WTC11 (cell line): Measurements from ENCODE around the gene BRD1. TPM values are rescaled to one million over a fixed set of nuclear protein-coding genes. Genes with fewer than 3 reads are reported as not detected.

Source experiments
- ATAC-seq: fragments of 200-7000 bp; cut with Tn5 transposase; 2 replicates; pipeline ENCODE4 v1.10.0; 2021; ENCODE audit warnings: mild to moderate bottlenecking, moderate library complexity
- CTCF ChIA-PET: fragments of 300-600 bp; sonication (Branson Sonifier 250); formaldehyde crosslinking; loops from one replicate; lab custom pipeline; 2021; ENCODE audit warnings: antibody characterized with exemption; lab: Charles Lee
- POLR2A ChIA-PET: fragments of 350-600 bp; sonication (Branson Sonifier 250); formaldehyde crosslinking; loops from one replicate; lab custom pipeline; 2021; ENCODE audit warnings: antibody characterized with exemption; lab: Charles Lee
- DNase-seq: peaks from one replicate; pipeline ENCODE4 v3.0.0; 2021; ENCODE audit warnings: low spot score
- H3K27ac Mint-ChIP-seq: 2 replicates; pipeline ENCODE4 v1.8.0; 2021; ENCODE audit warnings: mixed read lengths
- H3K27me3 Mint-ChIP-seq: 2 replicates; pipeline ENCODE4 v1.8.0; 2021; ENCODE audit warnings: low read depth, mild to moderate bottlenecking, moderate library complexity, mixed read lengths
- H3K36me3 Mint-ChIP-seq: 2 replicates; pipeline ENCODE4 v1.8.0; 2021; ENCODE audit warnings: mixed read lengths
- H3K4me1 Mint-ChIP-seq: 2 replicates; pipeline ENCODE4 v1.8.0; 2022; ENCODE audit warnings: mixed read lengths
- H3K4me3 Mint-ChIP-seq: 2 replicates; pipeline ENCODE4 v1.8.0; 2021; ENCODE audit warnings: mild to moderate bottlenecking, moderate library complexity, mixed read lengths
- H3K9me3 Mint-ChIP-seq: 2 replicates; pipeline ENCODE4 v1.8.0; 2021; ENCODE audit warnings: mixed read lengths
- AR ChIP-seq: fragments of 250-450 bp; sonication (Bioruptor Pico); IDR thresholded peaks from 2 replicates; pipeline ENCODE4 v1.9.0; 2021; ENCODE audit warnings: mild to moderate bottlenecking
- ARID4B ChIP-seq: sonication (generic); formaldehyde crosslinking; IDR thresholded peaks from 2 replicates; pipeline ENCODE4 v1.8.0; 2023; ENCODE audit warnings: missing genetic modification reagents, mild to moderate bottlenecking, borderline replicate concordance
- CBFB ChIP-seq: sonication (generic); formaldehyde crosslinking; IDR thresholded peaks from 2 replicates; pipeline ENCODE4 v1.8.1; 2022; ENCODE audit warnings: mild to moderate bottlenecking, low read depth, missing genetic modification reagents
- CTCF ChIP-seq: fragments of 200-600 bp; IDR thresholded peaks from 2 replicates; pipeline ENCODE4 v1.8.0; 2022; ENCODE audit warnings: antibody characterized with exemption
- FOXP4 ChIP-seq: sonication (generic); formaldehyde crosslinking; IDR thresholded peaks from 2 replicates; pipeline ENCODE4 v1.8.0; 2022; ENCODE audit warnings: mild to moderate bottlenecking, missing genetic modification reagents
- GABPB1 ChIP-seq: sonication (generic); formaldehyde crosslinking; IDR thresholded peaks from 2 replicates; pipeline ENCODE4 v1.8.1; 2023; ENCODE audit warnings: mild to moderate bottlenecking, missing genetic modification reagents
- GTF2I ChIP-seq: fragments of 250-450 bp; sonication (Bioruptor Pico); conservative IDR thresholded peaks from 2 replicates; pipeline ENCODE4 v1.4.0; 2021; ENCODE audit warnings: mild to moderate bottlenecking
- JUN ChIP-seq: sonication (generic); formaldehyde crosslinking; IDR thresholded peaks from 2 replicates; pipeline ENCODE4 v1.8.0; 2023; ENCODE audit warnings: mild to moderate bottlenecking, missing genetic modification reagents
- PREB ChIP-seq: sonication (generic); formaldehyde crosslinking; IDR thresholded peaks from 2 replicates; pipeline ENCODE4 v1.8.1; 2022; ENCODE audit warnings: mild to moderate bottlenecking, missing genetic modification reagents, moderate library complexity, borderline replicate concordance
- PRRX2 ChIP-seq: fragments of 250-450 bp; sonication (Bioruptor Pico); IDR thresholded peaks from 2 replicates; pipeline ENCODE4 v1.8.0; 2021; ENCODE audit warnings: mild to moderate bottlenecking
- RORB ChIP-seq: fragments of 250-450 bp; sonication (Bioruptor Pico); IDR thresholded peaks from 2 replicates; pipeline ENCODE4 v1.9.0; 2021; ENCODE audit warnings: mild to moderate bottlenecking
- SOX15 ChIP-seq: fragments of 250-450 bp; sonication (Bioruptor Pico); IDR thresholded peaks from 2 replicates; pipeline ENCODE4 v1.9.0; 2021; ENCODE audit warnings: mild to moderate bottlenecking
- TEAD4 ChIP-seq: sonication (generic); formaldehyde crosslinking; IDR thresholded peaks from 2 replicates; pipeline ENCODE4 v1.8.0; 2022; ENCODE audit warnings: mild to moderate bottlenecking, missing genetic modification reagents
- USF2 ChIP-seq: sonication (generic); formaldehyde crosslinking; IDR thresholded peaks from 2 replicates; pipeline ENCODE4 v1.8.1; 2023; ENCODE audit warnings: mild to moderate bottlenecking, missing genetic modification reagents, moderate library complexity
- ZNF121 ChIP-seq: sonication (generic); formaldehyde crosslinking; IDR thresholded peaks from 2 replicates; pipeline ENCODE4 v1.8.0; 2023; ENCODE audit warnings: missing genetic modification reagents
- ZNF232 ChIP-seq: sonication (generic); formaldehyde crosslinking; IDR thresholded peaks from 2 replicates; pipeline ENCODE4 v1.8.0; 2022; ENCODE audit warnings: mild to moderate bottlenecking, missing genetic modification reagents
- ZNF416 ChIP-seq: fragments of 250-450 bp; sonication (Bioruptor Pico); IDR thresholded peaks from 2 replicates; pipeline ENCODE4 v1.9.0; 2021; ENCODE audit warnings: mild to moderate bottlenecking, inconsistent platforms
- ZNF671 ChIP-seq: fragments of 250-450 bp; sonication (Bioruptor Pico); IDR thresholded peaks from 2 replicates; pipeline ENCODE4 v1.8.0; 2021; ENCODE audit warnings: mild to moderate bottlenecking
- total RNA-seq: library from RNA; stranded (reverse); gene quantifications from 3 replicates; pipeline ENCODE4 v1.2.3, GENCODE V29; 2021

The BRD1 gene
- total RNA-seq, 1 experiment from 2014 or later: 36.6 TPM

- DNase-seq: no peak
- TF ChIP-seq PRRX2 (CRISPR knock-in tag) (no peak), CTCF (no peak), ZNF416 (no peak), CBFB (CRISPR knock-in tag) (no peak), ZNF121 (no peak), RORB (CRISPR knock-in tag) (no peak), PREB (no peak), ARID4B (CRISPR knock-in tag) (no peak)
- no peaks in the 10 kb centered on the region for H3K9me3 Mint-ChIP-seq
- ATAC-seq: no peak
- H3K4me1 Mint-ChIP-seq: no peaks in the 10 kb centered on the region
- H3K27ac Mint-ChIP-seq: no peak overlapping the region
- CTCF ChIA-PET: no interaction called here
- H3K36me3 Mint-ChIP-seq: peaks cover 30% of the 10 kb centered on the region
- POLR2A ChIA-PET: no interaction called here
- no peaks in the 10 kb centered on the region for H3K27me3 Mint-ChIP-seq
- H3K4me3 Mint-ChIP-seq: no peak overlapping the region
Observed at GRCh38 chr22:49774499-49775151, 53.0 kb downstream of the BRD1 start.

- Mint-ChIP-seq H3K4me1 (no peaks in the 10 kb centered on the region), H3K27ac (no peak overlapping the region), H3K4me3 (no peak overlapping the region)
- DNase-seq (no peak), ATAC-seq (no peak)
- POLR2A ChIA-PET: no interaction called here
- no peak for TF ChIP-seq ZNF121
- TF ChIP-seq JUN (CRISPR knock-in tag): no peak
- TF ChIP-seq, all 79 proteins: peak for 0
- CTCF ChIA-PET: no interaction called here
- H3K9me3 Mint-ChIP-seq: no peaks in the 10 kb centered on the region
- peaks cover 26% of the 10 kb centered on the region for H3K36me3 Mint-ChIP-seq
- no peaks in the 10 kb centered on the region for H3K27me3 Mint-ChIP-seq
Observed at GRCh38 chr22:49774046-49774445, 53.6 kb downstream of the BRD1 start.

GRCh38 chr22:49773531-49773930 lies 54.1 kb downstream of the BRD1 start:
- Mint-ChIP-seq H3K4me3 (no peak overlapping the region), H3K9me3 (no peaks in the 10 kb centered on the region), H3K27me3 (no peaks in the 10 kb centered on the region), H3K36me3 (peaks cover 24% of the 10 kb centered on the region; the same call in 1 of the 2 replicates), H3K4me1 (peaks cover 3% of the 10 kb centered on the region; the same call in 1 of the 2 replicates), H3K27ac (no peak overlapping the region)
- POLR2A ChIA-PET: no interaction called here
- ATAC-seq (no peak), DNase-seq (no peak)
- CTCF ChIA-PET: no interaction called here
- TF ChIP-seq FOXP4 (CRISPR knock-in tag): no peak
- TF ChIP-seq ZNF232 (CRISPR knock-in tag): no peak
- TF ChIP-seq ZNF416: no peak
- no peak for TF ChIP-seq USF2
- TF ChIP-seq AR: no peak
- TF ChIP-seq TEAD4 (CRISPR knock-in tag): no peak
- no peak for TF ChIP-seq GABPB1 (CRISPR knock-in tag)
- no peak for TF ChIP-seq ZNF671 (CRISPR knock-in tag)
- TF ChIP-seq SOX15: no peak
- no peak for TF ChIP-seq GTF2I (CRISPR knock-in tag)
